GM12865 (cell line): ENCODE results near the gene PACS1.
A peak's percentile ranks its signal among the peaks of the same experiment; 100 is the strongest.

Experiments used
- DNase-seq: peaks from one replicate; pipeline ENCODE4 v3.0.0; 2010; ENCODE audit warnings: low read depth
- H3K4me3 ChIP-seq: 2 replicates; pipeline ENCODE4 v1.5.1; 2011; ENCODE audit warnings: mild to moderate bottlenecking, low read depth, low read length, control low read depth
- CTCF ChIP-seq: IDR thresholded peaks from 2 replicates; pipeline ENCODE4 v1.5.1; 2011; ENCODE audit warnings: low read length, control low read depth, low read depth, inconsistent platforms; ENCODE audit not compliant: insufficient read depth; ENCODE audit errors: missing control alignments

PACS1 gene

GRCh38 chr11:66051371-66051765, 18.7 kb upstream of the PACS1 start:
- TF ChIP-seq CTCF: no peak

GRCh38 chr11:66051766-66052663, 18.1 kb upstream of the PACS1 start, which contains the start of gene SF3B2:
Gene SF3B2, plus strand, starts transcription at chr11:66052364. Its CDS starts 21 bp downstream, at chr11:66052385.
- H3K4me3 ChIP-seq: peak within 1 kb of the TSS; percentile 83
- peak; percentile 100 for DNase-seq
- no peak for TF ChIP-seq CTCF

More at GRCh38 chr11:66051371-66051765, 18.7 kb upstream of the PACS1 start:
- no peak for DNase-seq
- peak overlapping the region; percentile 54 for H3K4me3 ChIP-seq

GRCh38 chr11:66052664-66052982, 17.4 kb upstream of the PACS1 start:
- TF ChIP-seq CTCF: no peak
- DNase-seq: no peak
- peak overlapping the region; percentile 83 for H3K4me3 ChIP-seq

- DNase-seq: no peak
- no peak for TF ChIP-seq CTCF
- H3K4me3 ChIP-seq: no peak overlapping the region
These were observed 15.1 kb upstream of the PACS1 start for GRCh38 chr11:66055021-66055420.

DNA sequence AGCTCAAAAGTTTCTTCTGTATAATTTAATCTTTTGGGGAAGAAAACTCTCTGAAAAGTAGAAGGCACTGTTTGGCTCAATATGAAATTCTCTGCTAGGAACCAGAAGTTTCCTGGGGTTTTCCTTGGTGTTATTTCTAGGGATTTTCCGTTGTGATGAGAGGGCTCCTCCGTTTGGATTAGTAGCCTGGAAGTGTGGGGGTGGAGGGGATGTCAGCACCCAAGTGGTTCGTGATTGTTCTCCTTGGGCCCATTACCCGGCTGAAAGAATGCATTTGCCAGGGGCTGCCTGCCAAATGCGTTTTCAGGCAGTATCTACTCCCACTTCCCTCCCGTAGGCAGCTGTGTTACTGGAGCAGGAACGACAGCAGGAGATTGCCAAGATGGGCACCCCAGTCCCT, 13.6 kb upstream of the PACS1 start:
- no peak overlapping the region for H3K4me3 ChIP-seq
- no peak for TF ChIP-seq CTCF
- no peak for DNase-seq

DNA sequence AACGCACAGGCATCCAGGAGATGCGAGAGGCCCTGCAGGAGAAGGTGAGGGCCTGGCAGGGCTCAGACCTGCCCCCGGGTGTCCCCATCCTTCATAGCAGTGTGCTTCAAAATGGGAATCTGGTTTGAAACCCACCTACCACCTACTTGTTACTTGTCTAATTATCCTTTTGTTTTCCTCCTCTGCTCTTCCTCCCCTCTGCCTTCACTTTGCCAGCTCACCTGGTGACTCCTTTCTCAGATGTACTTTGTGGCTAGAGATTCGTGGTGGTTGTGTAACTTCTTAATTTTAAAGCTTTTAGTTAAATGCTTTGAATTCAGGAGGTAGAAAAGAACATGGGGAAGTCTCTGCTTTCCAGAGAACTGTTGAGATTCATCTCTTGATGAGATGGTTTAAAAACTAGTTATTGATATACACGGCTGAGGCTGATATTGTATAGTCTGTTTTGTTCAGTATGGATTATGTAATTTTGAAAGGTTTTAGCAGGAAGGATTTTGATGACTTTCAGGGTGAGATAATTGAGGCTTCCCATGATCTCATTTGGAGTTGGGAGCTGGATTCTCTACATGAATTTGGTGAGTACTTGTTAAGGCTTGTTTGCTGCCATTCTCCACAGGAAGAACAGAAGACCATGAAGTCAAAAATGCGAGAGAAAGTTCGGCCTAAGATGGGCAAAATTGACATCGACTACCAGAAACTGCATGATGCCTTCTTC, 9.9 kb upstream of the PACS1 start:
- no peak for DNase-seq
- no peak for TF ChIP-seq CTCF
- H3K4me3 ChIP-seq: no peak overlapping the region
